LNCAP (cell line): ENCODE data around the gene CCDC183.

ENCODE experiments used
- CTCF ChIP-seq: fragments of 450-650 bp; IDR thresholded peaks from 2 replicates; pipeline ENCODE4 v1.5.1; 2017; ENCODE audit warnings: mild to moderate bottlenecking

Gene CCDC183

DNA sequence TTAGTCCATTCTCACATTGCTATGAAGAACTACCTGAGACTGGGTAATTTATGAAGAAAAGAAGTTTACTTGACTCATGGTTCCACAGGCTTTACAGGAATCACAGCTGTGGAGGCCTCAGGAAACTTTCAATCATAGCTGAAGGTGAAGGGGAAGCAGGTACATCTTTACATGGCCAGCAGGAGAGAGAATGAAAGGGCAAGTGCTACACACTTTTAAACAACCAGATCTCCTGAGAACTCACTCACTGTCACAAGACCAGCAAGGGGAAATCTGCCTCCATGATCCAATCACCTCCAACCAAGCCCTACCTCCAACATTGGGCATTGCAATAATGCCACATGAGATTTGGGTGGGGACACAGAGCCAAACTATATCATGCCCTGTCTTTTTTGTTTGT, 44.3 kb upstream of the CCDC183 start:
- no peak for TF ChIP-seq CTCF

DNA sequence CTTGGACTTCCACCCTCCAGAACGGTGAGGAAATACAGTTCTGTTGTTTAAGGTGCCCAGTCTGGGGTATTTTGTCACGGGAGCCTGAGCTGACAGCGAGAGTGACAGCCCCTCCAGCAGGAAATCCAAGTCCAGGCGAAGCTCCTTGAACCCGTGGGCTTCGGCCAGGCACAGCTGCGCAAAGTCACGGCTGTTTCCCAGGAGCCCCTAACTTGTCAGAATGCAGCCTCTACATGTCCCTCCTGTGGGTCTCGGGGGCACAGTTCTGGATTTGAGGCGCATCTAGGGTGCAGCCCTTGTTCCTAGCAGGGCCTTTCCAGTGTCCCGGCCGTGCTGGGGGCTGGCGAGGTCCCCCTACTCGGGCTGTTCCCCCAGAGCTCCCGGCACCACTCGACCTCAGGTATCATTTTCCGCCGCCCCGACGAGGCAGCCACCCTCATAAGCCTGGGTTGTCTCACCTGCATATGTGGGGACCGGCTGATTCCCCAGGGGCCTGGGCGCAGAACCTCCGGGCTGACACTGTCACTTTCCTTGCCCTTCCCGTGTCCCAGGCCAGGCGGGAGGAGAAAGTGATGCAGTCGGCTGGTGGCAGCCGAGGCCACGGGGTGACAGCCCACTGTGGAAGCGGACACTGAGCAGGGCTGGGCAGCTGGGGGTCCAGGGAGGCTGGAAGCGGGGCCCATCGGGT, 42.6 kb upstream of the CCDC183 start:
- no peak for TF ChIP-seq CTCF

DNA sequence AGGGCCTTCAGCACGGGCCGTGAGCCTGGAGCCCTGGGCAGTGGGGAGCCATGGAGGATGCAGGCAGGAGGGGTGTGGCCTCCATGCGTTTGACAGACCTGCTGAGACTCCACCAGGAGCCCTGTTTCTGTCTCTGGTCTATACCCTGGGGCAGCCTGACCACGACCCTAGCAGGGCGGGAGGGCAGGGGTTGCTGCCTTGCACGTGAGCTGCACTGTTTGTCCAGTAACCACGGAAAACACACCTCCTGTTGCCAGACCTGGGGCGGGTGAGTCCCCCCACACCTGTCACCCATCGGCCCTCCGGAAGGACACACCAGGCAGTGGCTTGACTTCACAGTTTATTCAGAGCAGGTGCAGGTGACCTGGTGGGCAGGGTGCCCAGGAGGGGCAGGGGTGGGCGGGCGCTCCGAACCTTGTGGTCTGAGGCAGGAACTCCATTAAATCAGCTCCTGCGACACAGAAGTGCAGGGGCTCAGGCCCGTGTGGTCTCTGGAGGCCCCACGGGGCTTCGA, 42.0 kb upstream of the CCDC183 start:
- TF ChIP-seq CTCF, result no peak

GRCh38 chr9:136754626-136755301, 41.4 kb upstream of the CCDC183 start:
- TF ChIP-seq CTCF, result no peak

GRCh38 chr9:136756134-136756438, 40.1 kb upstream of the CCDC183 start:
- no peak for TF ChIP-seq CTCF

GRCh38 chr9:136756836-136757235, 39.3 kb upstream of the CCDC183 start:
- no peak for TF ChIP-seq CTCF

DNA sequence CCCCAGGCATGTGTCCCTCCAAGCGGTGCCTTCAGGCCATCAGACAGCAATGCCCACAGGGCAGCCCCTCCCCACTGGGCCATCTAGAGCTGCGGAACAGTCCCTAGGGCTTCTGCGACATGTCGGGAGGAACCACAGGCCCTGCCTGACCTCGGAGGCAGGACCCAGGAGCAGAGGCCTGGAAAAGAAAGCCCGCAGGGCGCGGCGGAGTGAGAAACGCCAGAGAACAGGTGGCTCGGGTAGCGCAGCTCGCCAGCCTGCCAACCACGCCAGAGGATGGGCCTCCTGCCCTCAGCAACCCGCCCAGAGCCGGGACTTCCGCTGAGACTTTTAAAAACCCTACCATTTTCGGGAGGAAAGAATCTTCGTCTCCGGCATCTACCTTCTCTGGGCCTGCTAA, 38.8 kb upstream of the CCDC183 start:
- no peak for TF ChIP-seq CTCF

- TF ChIP-seq CTCF, result no peak
Observed at GRCh38 chr9:136757751-136758140, 38.4 kb upstream of the CCDC183 start.
